ENCODE measurements around the gene RFX5.

Gene RFX5

GRCh38 chr1:151311011-151311410, 36.0 kb downstream of the RFX5 start:
- peak overlapping the region; percentile 85 to 88 for H3K27ac ChIP-seq
- TF ChIP-seq, protein P1, sequence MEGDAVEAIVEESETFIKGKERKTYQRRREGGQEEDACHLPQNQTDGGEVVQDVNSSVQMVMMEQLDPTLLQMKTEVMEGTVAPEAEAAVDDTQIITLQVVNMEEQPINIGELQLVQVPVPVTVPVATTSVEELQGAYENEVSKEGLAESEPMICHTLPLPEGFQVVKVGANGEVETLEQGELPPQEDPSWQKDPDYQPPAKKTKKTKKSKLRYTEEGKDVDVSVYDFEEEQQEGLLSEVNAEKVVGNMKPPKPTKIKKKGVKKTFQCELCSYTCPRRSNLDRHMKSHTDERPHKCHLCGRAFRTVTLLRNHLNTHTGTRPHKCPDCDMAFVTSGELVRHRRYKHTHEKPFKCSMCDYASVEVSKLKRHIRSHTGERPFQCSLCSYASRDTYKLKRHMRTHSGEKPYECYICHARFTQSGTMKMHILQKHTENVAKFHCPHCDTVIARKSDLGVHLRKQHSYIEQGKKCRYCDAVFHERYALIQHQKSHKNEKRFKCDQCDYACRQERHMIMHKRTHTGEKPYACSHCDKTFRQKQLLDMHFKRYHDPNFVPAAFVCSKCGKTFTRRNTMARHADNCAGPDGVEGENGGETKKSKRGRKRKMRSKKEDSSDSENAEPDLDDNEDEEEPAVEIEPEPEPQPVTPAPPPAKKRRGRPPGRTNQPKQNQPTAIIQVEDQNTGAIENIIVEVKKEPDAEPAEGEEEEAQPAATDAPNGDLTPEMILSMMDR (IDR thresholded peaks at IDR 0.05), result no peak
- no peak for DNase-seq (ENCODE audit: low spot score)
- no peak overlapping the region for H3K4me3 ChIP-seq

GRCh38 chr1:151309811-151310323, 37.2 kb downstream of the RFX5 start:
- Histone ChIP-seq H3K27ac (peak overlapping the region; percentile 85 to 88), H3K4me3 (no peak overlapping the region)
- TF ChIP-seq, protein P1 (IDR thresholded peaks at IDR 0.05), result no peak
- DNase-seq (ENCODE audit: low spot score), result no peak

GRCh38 chr1:151294742-151295462, 52.1 kb downstream of the RFX5 start:
- TF ChIP-seq, protein P1 (IDR thresholded peaks at IDR 0.05), result no peak
- no peak overlapping the region for H3K27ac ChIP-seq
- DNase-seq (ENCODE audit: low spot score), result no peak
- no peak overlapping the region for H3K4me3 ChIP-seq

GRCh38 chr1:151293093-151293492, 54.0 kb downstream of the RFX5 start:
- no peak for DNase-seq (ENCODE audit: low spot score)
- no peak overlapping the region for H3K27ac ChIP-seq
- H3K4me3 ChIP-seq, result no peak overlapping the region
- TF ChIP-seq, protein P1 (IDR thresholded peaks at IDR 0.05), result no peak

DNA sequence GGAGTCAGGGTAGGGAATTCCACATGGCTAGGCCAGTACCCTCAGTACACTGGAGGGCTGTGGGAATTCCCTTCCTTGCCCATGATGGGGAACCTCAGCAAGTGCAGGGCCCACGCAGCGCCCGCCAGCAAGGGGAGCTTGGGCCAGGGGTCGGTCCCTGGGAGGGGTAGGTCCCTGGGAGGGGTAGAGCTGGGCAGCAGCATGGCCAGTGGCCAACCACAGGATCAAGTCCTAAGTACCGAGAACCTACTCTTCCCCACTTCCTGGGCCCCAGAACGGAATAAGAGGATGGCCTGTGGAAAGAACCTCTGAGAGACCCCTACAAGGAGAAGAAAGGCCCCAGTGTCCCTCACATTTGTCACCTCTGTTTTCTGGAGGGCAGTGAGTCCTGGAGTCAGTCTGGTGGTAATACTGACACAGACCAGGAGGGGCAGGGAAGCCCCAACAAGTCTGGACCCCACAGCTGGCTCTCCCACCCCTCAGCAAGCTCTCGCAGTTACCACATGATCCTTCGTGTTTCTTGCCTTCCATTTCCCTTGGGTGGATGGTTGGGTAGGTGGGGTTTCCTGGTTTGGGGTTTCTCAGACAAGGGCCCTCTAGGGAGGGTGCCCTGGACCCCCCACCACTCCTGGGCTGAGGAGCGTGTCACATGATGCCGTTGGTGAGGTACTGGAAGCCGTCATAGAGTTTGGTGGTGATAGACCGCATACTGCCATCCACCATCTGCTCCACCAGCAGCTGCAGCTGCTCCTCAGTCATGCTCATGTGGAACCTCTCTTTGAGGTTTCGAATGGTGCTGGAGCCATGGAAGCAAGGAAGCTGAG, 54.6 kb downstream of the RFX5 start:
- Histone ChIP-seq H3K4me3 (no peak overlapping the region), H3K27ac (no peak overlapping the region)
- TF ChIP-seq, protein P1 (IDR thresholded peaks at IDR 0.05), result no peak
- DNase-seq (ENCODE audit: low spot score), result no peak

DNA sequence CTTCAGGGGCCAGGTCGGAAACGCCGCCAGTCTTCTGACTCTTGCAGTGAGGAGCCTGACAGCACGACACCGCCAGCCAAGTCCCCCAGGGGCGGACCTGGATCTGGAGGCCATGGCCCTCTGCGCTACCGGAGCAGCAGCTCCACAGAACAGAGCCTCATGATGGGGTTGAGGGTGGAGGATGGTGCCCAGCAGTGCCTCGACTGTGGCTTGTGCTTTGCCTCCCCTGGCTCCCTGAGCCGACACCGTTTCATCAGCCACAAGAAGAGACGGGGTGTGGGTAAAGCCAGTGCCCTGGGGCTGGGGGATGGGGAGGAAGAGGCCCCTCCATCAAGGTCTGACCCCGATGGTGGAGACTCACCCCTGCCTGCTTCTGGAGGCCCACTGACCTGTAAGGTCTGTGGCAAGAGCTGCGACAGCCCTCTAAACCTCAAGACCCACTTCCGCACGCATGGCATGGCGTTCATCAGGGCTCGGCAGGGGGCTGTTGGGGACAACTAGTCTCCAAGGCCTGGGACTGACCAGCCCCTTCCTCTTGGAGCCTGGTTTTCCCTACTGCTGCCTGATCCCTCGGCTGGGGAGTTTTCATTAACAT, 56.2 kb downstream of the RFX5 start:
- Histone ChIP-seq H3K4me3 (no peak overlapping the region), H3K27ac (no peak overlapping the region)
- no peak for DNase-seq (ENCODE audit: low spot score)
- TF ChIP-seq, protein P1 (IDR thresholded peaks at IDR 0.05), result no peak

Measured in coronary artery (tissue), 2 donors.